ENCODE measurements around the gene SNX4.

- TF ChIP-seq CTCF (IDR thresholded peaks at IDR 0.05; ENCODE audit: insufficient read depth, low read length) (no peak), GABPA (IDR thresholded peaks at IDR 0.05; ENCODE audit: low read depth) (no peak), POLR2AphosphoS5 (IDR thresholded peaks at IDR 0.05; ENCODE audit: low read depth) (no peak), REST (IDR thresholded peaks at IDR 0.05; ENCODE audit: insufficient replicate concordance, low read depth) (no peak)
Observed at GRCh38 chr3:125440970-125441369, 79.0 kb downstream of the SNX4 start.
